C4-2B (cell line): ENCODE results near the gene B3GNT5.

ENCODE experiments used
- ZFX ChIP-seq: fragments of 450-650 bp; IDR thresholded peaks from 2 replicates; pipeline ENCODE4 v1.6.1; 2017
- TF ChIP-seq, protein P1 (sequence below): fragments of 450-650 bp; conservative IDR thresholded peaks from 2 replicates; pipeline ENCODE4 v1.5.1; 2017; ENCODE audit warnings: mild to moderate bottlenecking

DNA sequence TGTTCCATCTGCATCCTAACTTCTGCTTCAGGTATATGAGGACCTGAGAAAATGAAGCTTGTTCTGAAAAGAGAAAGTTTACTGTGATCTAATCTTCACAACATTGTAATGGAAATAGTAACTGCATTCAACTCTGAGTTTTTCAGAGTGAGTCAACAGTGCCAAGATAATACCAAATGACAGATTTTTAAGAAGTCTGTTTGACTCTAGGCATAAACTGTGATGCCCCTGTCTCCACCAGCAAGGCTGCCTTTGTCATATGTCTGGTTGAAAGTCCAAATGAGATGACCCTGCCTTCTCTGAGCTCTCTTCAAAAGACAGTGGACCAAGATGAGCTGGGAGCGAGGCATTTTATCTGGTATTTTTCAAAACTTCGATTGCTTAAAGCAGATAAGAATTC is 44.8 kb upstream of the B3GNT5 start:
- TF ChIP-seq, protein P1, sequence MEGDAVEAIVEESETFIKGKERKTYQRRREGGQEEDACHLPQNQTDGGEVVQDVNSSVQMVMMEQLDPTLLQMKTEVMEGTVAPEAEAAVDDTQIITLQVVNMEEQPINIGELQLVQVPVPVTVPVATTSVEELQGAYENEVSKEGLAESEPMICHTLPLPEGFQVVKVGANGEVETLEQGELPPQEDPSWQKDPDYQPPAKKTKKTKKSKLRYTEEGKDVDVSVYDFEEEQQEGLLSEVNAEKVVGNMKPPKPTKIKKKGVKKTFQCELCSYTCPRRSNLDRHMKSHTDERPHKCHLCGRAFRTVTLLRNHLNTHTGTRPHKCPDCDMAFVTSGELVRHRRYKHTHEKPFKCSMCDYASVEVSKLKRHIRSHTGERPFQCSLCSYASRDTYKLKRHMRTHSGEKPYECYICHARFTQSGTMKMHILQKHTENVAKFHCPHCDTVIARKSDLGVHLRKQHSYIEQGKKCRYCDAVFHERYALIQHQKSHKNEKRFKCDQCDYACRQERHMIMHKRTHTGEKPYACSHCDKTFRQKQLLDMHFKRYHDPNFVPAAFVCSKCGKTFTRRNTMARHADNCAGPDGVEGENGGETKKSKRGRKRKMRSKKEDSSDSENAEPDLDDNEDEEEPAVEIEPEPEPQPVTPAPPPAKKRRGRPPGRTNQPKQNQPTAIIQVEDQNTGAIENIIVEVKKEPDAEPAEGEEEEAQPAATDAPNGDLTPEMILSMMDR, result no peak
- TF ChIP-seq ZFX, result no peak
